ENCODE results near the gene MBLAC1.

GRCh38 chr7:100126239-100126930 lies 382 bp upstream of the MBLAC1 start:
- TF ChIP-seq CTCF (IDR thresholded peaks at IDR 0.05; ENCODE audit: low read length) (no peak), EZH2 (IDR thresholded peaks at IDR 0.05; ENCODE audit: borderline replicate concordance, low read length) (no peak)
